ENCODE data around the gene AMOTL2.

DNA sequence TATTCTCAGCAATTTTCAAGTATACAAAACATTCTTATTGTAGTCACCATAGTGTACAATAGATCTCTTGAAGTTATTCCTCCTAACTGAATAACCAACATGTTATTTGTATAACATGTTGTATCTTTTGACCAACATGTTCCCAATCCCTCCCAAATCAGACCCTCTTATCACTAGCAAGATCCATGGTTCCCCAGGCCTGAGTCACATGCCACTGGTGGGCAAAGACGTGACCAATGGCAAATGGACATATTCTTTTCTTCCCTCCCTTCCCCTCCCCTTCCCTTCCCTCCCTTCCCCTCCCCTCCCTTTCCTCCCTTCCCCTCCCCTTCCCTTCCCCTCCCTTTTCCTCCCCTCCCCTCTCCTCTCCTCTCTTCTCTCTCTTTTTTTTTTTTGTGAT, 45.4 kb downstream of the AMOTL2 start:
- TF ChIP-seq CTCF (IDR thresholded peaks at IDR 0.05) (no peak), SP1 (CRISPR knock-in tag; conservative IDR thresholded peaks at IDR 0.05) (no peak), TCF7 (CRISPR knock-in tag; IDR thresholded peaks at IDR 0.05; ENCODE audit: low read depth) (no peak), FOXP4 (CRISPR knock-in tag; IDR thresholded peaks at IDR 0.05) (no peak), ZNF263 (CRISPR knock-in tag; IDR thresholded peaks at IDR 0.05; ENCODE audit: low read depth) (no peak), TEAD4 (CRISPR knock-in tag; IDR thresholded peaks at IDR 0.05) (no peak), ELF4 (CRISPR knock-in tag; IDR thresholded peaks at IDR 0.05; ENCODE audit: low read depth) (no peak), STAT6 (CRISPR knock-in tag; conservative IDR thresholded peaks at IDR 0.05; ENCODE audit: low read depth) (no peak)
- TF ChIP-seq, protein P1, sequence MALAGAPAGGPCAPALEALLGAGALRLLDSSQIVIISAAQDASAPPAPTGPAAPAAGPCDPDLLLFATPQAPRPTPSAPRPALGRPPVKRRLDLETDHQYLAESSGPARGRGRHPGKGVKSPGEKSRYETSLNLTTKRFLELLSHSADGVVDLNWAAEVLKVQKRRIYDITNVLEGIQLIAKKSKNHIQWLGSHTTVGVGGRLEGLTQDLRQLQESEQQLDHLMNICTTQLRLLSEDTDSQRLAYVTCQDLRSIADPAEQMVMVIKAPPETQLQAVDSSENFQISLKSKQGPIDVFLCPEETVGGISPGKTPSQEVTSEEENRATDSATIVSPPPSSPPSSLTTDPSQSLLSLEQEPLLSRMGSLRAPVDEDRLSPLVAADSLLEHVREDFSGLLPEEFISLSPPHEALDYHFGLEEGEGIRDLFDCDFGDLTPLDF (CRISPR knock-in tag; IDR thresholded peaks at IDR 0.05): no peak

Data from WTC11 (cell line).